HTERT RPE-1 (cell line): Measurements from ENCODE around the gene S100A4.
"Not testable (repeated sequence)": the region's sequence is repeated elsewhere in the genome, so short reads cannot be mapped to it uniquely, and the experiment has no call there.

Experiments
- in situ Hi-C: fragments of 300-500 bp; cut with MboI; formaldehyde crosslinking; loops from 4 replicates; pipeline ENCODE4 v1.14.3; 2020; ENCODE audit warnings: low sequenced_read_pairs

The S100A4 gene

GRCh38 chr1:153535242-153536011 lies 10.2 kb downstream of the S100A4 start, which contains the start of gene S100A6:
S100A6 (minus strand) TSS chr1:153535991; CDS start chr1:153535339, 652 bp downstream.
- in situ Hi-C loops, result no loop called here

GRCh38 chr1:153534925-153535241 lies 10.7 kb downstream of the S100A4 start:
- in situ Hi-C loops, result no loop called here

- in situ Hi-C loops, result no loop called here
These were observed 11.2 kb downstream of the S100A4 start for GRCh38 chr1:153534226-153534924.

- in situ Hi-C loops, result no loop called here
These were observed 11.9 kb downstream of the S100A4 start for GRCh38 chr1:153533689-153534201.

GRCh38 chr1:153532769-153533599 lies 12.6 kb downstream of the S100A4 start:
- in situ Hi-C loops, result no loop called here

GRCh38 chr1:153532181-153532580 lies 13.4 kb downstream of the S100A4 start:
- in situ Hi-C loops, result no loop called here

- in situ Hi-C loops, result no loop called here
These were observed 14.0 kb downstream of the S100A4 start for GRCh38 chr1:153531638-153532037.

GRCh38 chr1:153527683-153528040 lies 17.9 kb downstream of the S100A4 start:
- in situ Hi-C loops, result no loop called here

GRCh38 chr1:153527023-153527682 lies 18.5 kb downstream of the S100A4 start:
- in situ Hi-C loops, result no loop called here

- in situ Hi-C loops, result no loop called here
These were observed 19.5 kb downstream of the S100A4 start for GRCh38 chr1:153526132-153526543.

- in situ Hi-C loops, result no loop called here
These were observed 20.4 kb downstream of the S100A4 start for GRCh38 chr1:153525088-153525728.

GRCh38 chr1:153522353-153523048 lies 23.1 kb downstream of the S100A4 start:
- in situ Hi-C loops, result not testable (repeated sequence)

- in situ Hi-C loops, result not testable (repeated sequence)
These were observed 23.8 kb downstream of the S100A4 start for GRCh38 chr1:153521808-153522207.

- in situ Hi-C loops, result no loop called here
These were observed 24.7 kb downstream of the S100A4 start for GRCh38 chr1:153520818-153521476.

GRCh38 chr1:153520137-153520691 lies 25.4 kb downstream of the S100A4 start:
- in situ Hi-C loops, result not testable (repeated sequence)

- in situ Hi-C loops, result no loop called here
These were observed 26.4 kb downstream of the S100A4 start for GRCh38 chr1:153519242-153519641.

- in situ Hi-C loops, result no loop called here
These were observed 29.9 kb downstream of the S100A4 start for GRCh38 chr1:153515504-153516394.

GRCh38 chr1:153513666-153514065 lies 31.9 kb downstream of the S100A4 start:
- in situ Hi-C loops, result no loop called here
